Erythroblast (primary cell): ENCODE measurements around the gene CCNDBP1.
"Not testable (repeated sequence)": the region's sequence is repeated elsewhere in the genome, so short reads cannot be mapped to it uniquely, and the experiment has no call there.

Source experiments
- GATA1 ChIP-seq: IDR thresholded peaks from 2 replicates; pipeline ENCODE4 v1.6.1; 2011; ENCODE audit warnings: low read depth, mild to moderate bottlenecking, control low read depth, low read length, moderate library complexity
- POLR2A ChIP-seq: IDR thresholded peaks from 2 replicates; pipeline ENCODE4 v1.6.1; 2011; ENCODE audit warnings: mild to moderate bottlenecking, low read length

GRCh38 chr15:43197773-43198172 lies 12.6 kb downstream of the CCNDBP1 start:
- not testable (repeated sequence) for TF ChIP-seq POLR2A, GATA1
